Measurements from ENCODE around the gene ZNF438.

DNA sequence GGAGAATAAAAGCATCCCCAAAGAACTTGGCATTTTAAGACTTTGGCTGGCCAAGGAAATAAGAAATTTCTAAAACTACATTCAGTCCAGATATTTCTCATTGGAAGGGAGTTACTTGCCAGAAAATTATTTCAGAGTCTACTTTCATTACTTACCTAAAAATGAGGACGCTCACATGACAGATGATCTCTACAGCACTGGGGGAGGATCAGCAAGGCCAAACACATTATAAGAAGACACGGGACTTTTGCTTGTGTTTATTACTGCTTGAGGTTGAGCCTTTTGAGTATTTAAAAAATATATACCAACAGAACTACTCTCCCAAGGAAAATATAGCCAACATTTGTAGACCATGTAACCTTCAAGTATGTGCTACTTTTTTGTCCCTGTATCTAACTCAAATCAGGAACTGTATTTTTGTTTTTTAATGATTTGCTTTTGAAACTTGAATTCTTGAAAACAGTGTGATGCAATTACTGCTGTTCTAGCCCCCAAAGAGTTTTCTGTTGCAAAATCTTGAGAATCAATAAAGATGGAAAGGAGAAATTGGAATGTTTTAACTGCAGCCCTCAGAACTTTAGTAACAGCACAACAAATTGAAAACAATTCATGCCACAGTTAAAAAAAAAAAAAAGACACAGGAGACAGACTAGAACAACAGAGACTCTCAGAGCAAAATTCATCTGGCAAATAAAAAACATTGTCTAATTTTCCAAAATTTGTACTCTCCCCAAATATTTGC lies 128.1 kb downstream of the ZNF438 start:
- TF ChIP-seq, protein P1, sequence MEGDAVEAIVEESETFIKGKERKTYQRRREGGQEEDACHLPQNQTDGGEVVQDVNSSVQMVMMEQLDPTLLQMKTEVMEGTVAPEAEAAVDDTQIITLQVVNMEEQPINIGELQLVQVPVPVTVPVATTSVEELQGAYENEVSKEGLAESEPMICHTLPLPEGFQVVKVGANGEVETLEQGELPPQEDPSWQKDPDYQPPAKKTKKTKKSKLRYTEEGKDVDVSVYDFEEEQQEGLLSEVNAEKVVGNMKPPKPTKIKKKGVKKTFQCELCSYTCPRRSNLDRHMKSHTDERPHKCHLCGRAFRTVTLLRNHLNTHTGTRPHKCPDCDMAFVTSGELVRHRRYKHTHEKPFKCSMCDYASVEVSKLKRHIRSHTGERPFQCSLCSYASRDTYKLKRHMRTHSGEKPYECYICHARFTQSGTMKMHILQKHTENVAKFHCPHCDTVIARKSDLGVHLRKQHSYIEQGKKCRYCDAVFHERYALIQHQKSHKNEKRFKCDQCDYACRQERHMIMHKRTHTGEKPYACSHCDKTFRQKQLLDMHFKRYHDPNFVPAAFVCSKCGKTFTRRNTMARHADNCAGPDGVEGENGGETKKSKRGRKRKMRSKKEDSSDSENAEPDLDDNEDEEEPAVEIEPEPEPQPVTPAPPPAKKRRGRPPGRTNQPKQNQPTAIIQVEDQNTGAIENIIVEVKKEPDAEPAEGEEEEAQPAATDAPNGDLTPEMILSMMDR (IDR thresholded peaks at IDR 0.05): no peak
- TF ChIP-seq EP300 (IDR thresholded peaks at IDR 0.05): no peak
